H1 (cell line): ENCODE measurements around the gene TMEM232. TPM values are rescaled to one million over a fixed set of nuclear protein-coding genes. Genes with fewer than 3 reads are reported as not detected.

Source experiments
- CTCF ChIA-PET: fragments of 300-600 bp; sonication (Branson Sonifier 250); formaldehyde crosslinking; loops from one replicate; lab custom pipeline; 2021; ENCODE audit not compliant: partially characterized antibody; lab: Charles Lee
- POLR2A ChIA-PET: fragments of 300-600 bp; sonication (Branson Sonifier 250); formaldehyde crosslinking; loops from one replicate; lab custom pipeline; 2021; ENCODE audit warnings: inconsistent platforms; ENCODE audit not compliant: partially characterized antibody; lab: Charles Lee
- DNase-seq, 2 experiments: peaks; one replicate each; pipeline versions ENCODE4 v3.0.0 to v3.0.0-alpha.2; 2010 to 2022; ENCODE audit warnings: low spot score in 2 of 2, low read depth in 1 of 2, mixed read lengths in 1 of 2
- FAIRE-seq: peaks from 2 replicates; lab custom pipeline; 2011; peaks lifted over from hg19 to GRCh38; lab: Jason Lieb, UNC
- H2AFZ ChIP-seq: 2 replicates; pipeline ENCODE4 v1.8.1; 2012; ENCODE audit warnings: low read length, inconsistent platforms
- H2AK5ac ChIP-seq: 2 replicates; pipeline ENCODE4 v1.6.1; 2013; ENCODE audit warnings: low read depth, low read length
- H2BK120ac ChIP-seq: replicated peaks from 2 replicates; pipeline ENCODE3; 2013; ENCODE audit warnings: low read depth, low read length, inconsistent platforms
- H2BK12ac ChIP-seq: 2 replicates; pipeline ENCODE4 v1.6.1; 2013; ENCODE audit warnings: low read depth, low read length
- H2BK15ac ChIP-seq: 2 replicates; pipeline ENCODE4 v1.6.1; 2013; ENCODE audit warnings: low read length
- H2BK20ac ChIP-seq: 2 replicates; pipeline ENCODE4 v1.6.1; 2013; ENCODE audit warnings: low read length
- H2BK5ac ChIP-seq: 2 replicates; pipeline ENCODE4 v1.6.1; 2013; ENCODE audit warnings: low read depth, low read length
- H3K14ac ChIP-seq: 2 replicates; pipeline ENCODE4 v1.6.1; 2013; ENCODE audit warnings: inconsistent platforms; ENCODE audit not compliant: insufficient read length
- H3K18ac ChIP-seq: 2 replicates; pipeline ENCODE4 v1.6.1; 2013; ENCODE audit warnings: low read length; ENCODE audit errors: extremely low read depth
- H3K23ac ChIP-seq: 2 replicates; pipeline ENCODE4 v1.6.1; 2013; ENCODE audit warnings: inconsistent platforms; ENCODE audit not compliant: insufficient read length
- H3K23me2 ChIP-seq: 2 replicates; pipeline ENCODE4 v1.6.1; 2013; ENCODE audit warnings: low read depth, low read length
- H3K27ac ChIP-seq: 2 replicates; pipeline ENCODE4 v1.6.1; 2011; ENCODE audit warnings: low read depth, low read length, inconsistent platforms
- H3K27me3 ChIP-seq, 4 experiments: replicated peaks in 1 of 4; 1 replicate in 1 of 4; 2 replicates in 3 of 4; pipeline versions ENCODE4 v1.6.1 to v1.8.1; 2011 to 2013; ENCODE audit warnings: low read length in 3 of 4, mild to moderate bottlenecking in 3 of 4, inconsistent platforms in 2 of 4, mixed read lengths in 2 of 4, moderate library complexity in 1 of 4; ENCODE audit not compliant: control insufficient read depth in 3 of 4, insufficient read depth in 3 of 4; ENCODE audit errors: extremely low read depth in 1 of 4
- H3K36me3 ChIP-seq, 4 experiments: 2 replicates each; pipeline versions ENCODE4 v1.6.1 to v1.8.1; 2011 to 2013; ENCODE audit warnings: mild to moderate bottlenecking in 4 of 4, low read length in 3 of 4, moderate library complexity in 2 of 4, control low read depth in 1 of 4, inconsistent platforms in 1 of 4; ENCODE audit not compliant: insufficient read depth in 4 of 4, control insufficient read depth in 2 of 4
- H3K4ac ChIP-seq: replicated peaks from 2 replicates; pipeline ENCODE3; 2013; ENCODE audit warnings: low read length, low read depth, mixed read lengths, inconsistent platforms; ENCODE audit not compliant: insufficient read length
- H3K4me1 ChIP-seq, 4 experiments: replicated peaks in 1 of 4; 1 replicate in 1 of 4; 2 replicates in 3 of 4; pipeline versions ENCODE4 v1.6.1 to v1.8.1; 2011 to 2013; ENCODE audit warnings: low read length in 3 of 4, inconsistent platforms in 2 of 4, mixed read lengths in 1 of 4; ENCODE audit not compliant: insufficient read depth in 4 of 4, control insufficient read depth in 3 of 4
- H3K4me2 ChIP-seq, 2 experiments: 2 replicates each; pipeline versions ENCODE4 v1.6.1 to v1.8.1; 2011 to 2013; ENCODE audit warnings: low read depth in 2 of 2, low read length in 2 of 2, control low read depth in 1 of 2, inconsistent platforms in 1 of 2, mild to moderate bottlenecking in 1 of 2; ENCODE audit not compliant: insufficient read depth in 1 of 2
- H3K4me3 ChIP-seq, 4 experiments: fragments of 200-600, 300-600 bp in 1 of 4; sonication (generic), shearing (Covaris generic), sonication (Bioruptor Twin) in 1 of 4; 2 replicates each; pipeline versions ENCODE4 v1.5.1 to v1.8.1; 2011 to 2016; ENCODE audit warnings: low read length in 4 of 4, low read depth in 3 of 4, control low read depth in 2 of 4, inconsistent platforms in 2 of 4, mild to moderate bottlenecking in 2 of 4, mixed read lengths in 1 of 4, moderate library complexity in 1 of 4; ENCODE audit not compliant: insufficient read depth in 2 of 4; ENCODE audit errors: extremely low read depth in 1 of 4
- H3K56ac ChIP-seq: replicated peaks from 2 replicates; pipeline ENCODE3; 2013; ENCODE audit warnings: low read depth, mild to moderate bottlenecking, mixed read lengths, low read length, inconsistent platforms; ENCODE audit not compliant: insufficient read length
- H3K79me1 ChIP-seq: 2 replicates; pipeline ENCODE4 v1.6.1; 2013; ENCODE audit warnings: low read depth, low read length, control low read depth
- H3K79me2 ChIP-seq, 2 experiments: 2 replicates each; pipeline versions ENCODE4 v1.6.1 to v1.8.1; 2012 to 2013; ENCODE audit warnings: low read length in 2 of 2, mild to moderate bottlenecking in 2 of 2, inconsistent platforms in 1 of 2; ENCODE audit not compliant: insufficient read depth in 2 of 2, control insufficient read depth in 1 of 2
- H3K9ac ChIP-seq, 4 experiments: replicated peaks in 1 of 4; 1 replicate in 1 of 4; 2 replicates in 3 of 4; pipeline versions ENCODE4 v1.6.1 to v1.8.1; 2011 to 2013; ENCODE audit warnings: low read depth in 3 of 4, low read length in 3 of 4, control low read depth in 2 of 4, mild to moderate bottlenecking in 2 of 4, moderate library complexity in 2 of 4, inconsistent platforms in 1 of 4; ENCODE audit errors: extremely low read depth in 1 of 4
- H3K9me3 ChIP-seq, 2 experiments: 2 replicates each; pipeline versions ENCODE4 v1.6.1 to v1.8.1; 2012 to 2013; ENCODE audit warnings: mild to moderate bottlenecking in 2 of 2, moderate library complexity in 2 of 2, control low read depth in 1 of 2, inconsistent platforms in 1 of 2, low read depth in 1 of 2, low read length in 1 of 2, mixed read lengths in 1 of 2; ENCODE audit not compliant: insufficient read depth in 2 of 2
- H4K20me1 ChIP-seq, 2 experiments: replicated peaks in 1 of 2; 2 replicates each; pipeline versions ENCODE3 to v1.8.1; 2011 to 2013; ENCODE audit warnings: inconsistent platforms in 2 of 2, low read length in 2 of 2, mild to moderate bottlenecking in 1 of 2; ENCODE audit not compliant: insufficient read depth in 2 of 2, control insufficient read depth in 1 of 2
- H4K5ac ChIP-seq: 2 replicates; pipeline ENCODE4 v1.6.1; 2013; ENCODE audit warnings: low read length, low read depth, mixed read lengths, inconsistent platforms; ENCODE audit not compliant: insufficient read length
- H4K8ac ChIP-seq: 2 replicates; pipeline ENCODE4 v1.8.0; 2013; ENCODE audit warnings: mild to moderate bottlenecking, moderate library complexity, low read length, inconsistent platforms; ENCODE audit not compliant: insufficient read depth; ENCODE audit errors: extremely low read depth
- H4K91ac ChIP-seq: replicated peaks from 2 replicates; pipeline ENCODE3; 2013; ENCODE audit warnings: low read length, mixed read lengths, inconsistent platforms; ENCODE audit not compliant: insufficient read length
- NANOG ChIP-seq: IDR thresholded peaks from 2 replicates; pipeline ENCODE4 v1.6.1; 2011; ENCODE audit warnings: low read length, low read depth, mild to moderate bottlenecking, inconsistent platforms; ENCODE audit not compliant: insufficient read depth, poor library complexity, severe bottlenecking
- WGBS, 2 experiments: shearing (Covaris generic) in 1 of 2; methylation state at CpG; one replicate each; pipeline versions ENCODE4 v1.1.6 to v1.1.7; 2013 to 2015; ENCODE audit warnings: low lambda C conversion rate in 2 of 2, mixed read lengths in 2 of 2, inconsistent platforms in 1 of 2, low coverage in 1 of 2, missing lambda C conversion rate in 1 of 2; ENCODE audit not compliant: insufficient replicate concordance in 2 of 2, insufficient coverage in 1 of 2, insufficient read length in 1 of 2; ENCODE audit errors: extremely low coverage in 1 of 2, missing lambda C conversion rate in 1 of 2; 5-methylcytosine and 5-hydroxymethylcytosine counted together
- polyA plus RNA-seq, 7 experiments: library from polyadenylated mRNA; depleted of rRNA in 3 of 7; stranded (reverse) in 5 of 7; unstranded in 2 of 7; fragments of >200 nt in 5 of 7; fragments of 200-250 nt in 2 of 7; gene quantifications; 1 replicate in 5 of 7; 2 replicates in 1 of 7; 4 replicates in 1 of 7; pipeline versions ENCODE4 v1.2.1 to v1.2.3, GENCODE V29; 2011 to 2013; ENCODE audit warnings: missing spikeins in 2 of 7, mixed read lengths in 2 of 7
- total RNA-seq: library from RNA; stranded (reverse); fragmentation: NEBNext Ultra II Directional; extraction: Animal tissue kit (Norgen Biotek cat#: 25700); gene quantifications from 2 replicates; pipeline ENCODE4 v1.2.1, GENCODE V29; 2021

TMEM232 gene
- total and polyA plus RNA-seq, 2 of the 8 experiments (the other 6 are each of a cell fraction or from before 2014, with no cell fraction given): 0.38 to 1.3 TPM

GRCh38 chr5:110588286-110588980 lies 138.0 kb downstream of the TMEM232 start:
- Histone ChIP-seq H3K27me3 (no peaks in the 10 kb centered on the region), H2BK15ac (no peak overlapping the region)
- FAIRE-seq: no peak

More at GRCh38 chr5:110588286-110588980, 138.0 kb downstream of the TMEM232 start:
- H4K5ac ChIP-seq: no peak overlapping the region
- H2BK120ac ChIP-seq: no peak overlapping the region
- no peaks in the 10 kb centered on the region for H3K9me3 ChIP-seq
- no peak overlapping the region for H3K4me2 ChIP-seq
- H2BK20ac ChIP-seq: no peak overlapping the region
- no peak overlapping the region for H3K27ac ChIP-seq
- H3K23me2 ChIP-seq: no peaks in the 10 kb centered on the region
- H3K56ac ChIP-seq: no peak overlapping the region
- DNase-seq: no peak
- TF ChIP-seq NANOG: no peak
- no peak overlapping the region for H4K91ac ChIP-seq
- H2BK5ac ChIP-seq: no peak overlapping the region
- no peaks in the 10 kb centered on the region for H3K36me3 ChIP-seq
- H3K4me3 ChIP-seq: no peak overlapping the region
- H4K20me1 ChIP-seq: no peaks in the 10 kb centered on the region
- H3K9ac ChIP-seq: no peak overlapping the region
- no peak overlapping the region for H3K23ac ChIP-seq
- no peak overlapping the region for H3K4ac ChIP-seq
- H3K14ac ChIP-seq: no peak overlapping the region
- no peak overlapping the region for H3K18ac ChIP-seq
- no peaks in the 10 kb centered on the region for H3K79me2 ChIP-seq
- no peak overlapping the region for H2BK12ac ChIP-seq
- ChIA-PET POLR2A (no interaction called here), CTCF (interaction anchor here (0.5 to 2.0 kb wide), 4 partner anchors 10 to 148 kb away, joined by 4 to 15 read pairs (median 6); no protein-coding TSS in a partner anchor)
- H3K4me1 ChIP-seq: no peaks in the 10 kb centered on the region
- H4K8ac ChIP-seq: no peak overlapping the region
- H2AFZ ChIP-seq: no peak overlapping the region; the same call in 1 of the 2 replicates
- no peak overlapping the region for H2AK5ac ChIP-seq
- no peaks in the 10 kb centered on the region for H3K79me1 ChIP-seq
- WGBS, 2 experiments: 84% methylated on average over 3 of the region's 3 CpGs; no CpG with 5 or more reads in 1 of the 2 experiments
